ENCODE data around the gene SSB. TPM values are rescaled to one million over a fixed set of nuclear protein-coding genes. Genes with fewer than 3 reads are reported as not detected.

Gene SSB
- total and polyA plus RNA-seq, 2 of the 4 experiments (the other 2 are of a cell fraction), result 41.2 to 75.5 TPM

- H3K27me3 ChIP-seq (ENCODE audit: control insufficient read depth, insufficient read depth, low read length), result no peaks in the 10 kb centered on the region
- H2BK20ac ChIP-seq (ENCODE audit: low read depth, low read length), result no peak overlapping the region
- no peak overlapping the region for H3K14ac ChIP-seq (replicated peaks; ENCODE audit: low read depth, low read length)
- no peak overlapping the region for H3K4me2 ChIP-seq (ENCODE audit: low read depth, low read length)
- H3K9me1 ChIP-seq (ENCODE audit: insufficient read depth, low read length), result no peaks in the 10 kb centered on the region; the same call in 1 of the 2 replicates
- DNase-seq (no peak), ATAC-seq (ENCODE audit: low read depth) (no peak)
- H2AK5ac ChIP-seq (ENCODE audit: low read depth, low read length), result no peak overlapping the region
- H3K79me1 ChIP-seq (ENCODE audit: low read depth in 1 of 2, low read length in 2 of 2), result no peaks in the 10 kb centered on the region
- no peaks in the 10 kb centered on the region for H3K9me3 ChIP-seq (ENCODE audit: control insufficient read depth, insufficient read depth, low read length)
- no peak overlapping the region for H3K27ac ChIP-seq (ENCODE audit: insufficient read depth, low read length)
- H2BK120ac ChIP-seq (ENCODE audit: low read depth, low read length), result no peak overlapping the region
- H2AK9ac ChIP-seq (replicated peaks; ENCODE audit: low read depth, low read length, poor library complexity), result no peak overlapping the region
- TF ChIP-seq NFE2L2 (IDR thresholded peaks at IDR 0.05; ENCODE audit: low read depth, low read length) (no peak), RFX5 (IDR thresholded peaks at IDR 0.05; ENCODE audit: low read depth, low read length) (no peak), CTCF (conservative IDR thresholded peaks at IDR 0.05; ENCODE audit: low read depth, low read length) (no peak), MXI1 (IDR thresholded peaks at IDR 0.05; ENCODE audit: borderline replicate concordance, low read depth, low read length) (no peak), CEBPB (IDR thresholded peaks at IDR 0.05; ENCODE audit: low read depth, low read length) (no peak), RAD21 (IDR thresholded peaks at IDR 0.05; ENCODE audit: low read length) (no peak), RCOR1 (IDR thresholded peaks at IDR 0.05; ENCODE audit: insufficient replicate concordance, low read length) (no peak), SMC3 (IDR thresholded peaks at IDR 0.05; ENCODE audit: low read depth, low read length) (no peak), ELK1 (IDR thresholded peaks at IDR 0.05; ENCODE audit: borderline replicate concordance, low read depth, low read length) (no peak), USF2 (IDR thresholded peaks at IDR 0.05; ENCODE audit: low read depth, low read length) (no peak), FOS (IDR thresholded peaks at IDR 0.05; ENCODE audit: low read depth, low read length) (no peak), BHLHE40 (IDR thresholded peaks at IDR 0.05; ENCODE audit: low read depth, low read length) (no peak), MAFK (IDR thresholded peaks at IDR 0.05; ENCODE audit: low read depth, low read length) (no peak), MAZ (IDR thresholded peaks at IDR 0.05; ENCODE audit: borderline replicate concordance, low read depth, low read length) (no peak), CHD1 (IDR thresholded peaks at IDR 0.05; ENCODE audit: low read depth, low read length) (no peak), POLR2A (IDR thresholded peaks at IDR 0.05; ENCODE audit: low read depth, low read length) (no peak)
- H4K8ac ChIP-seq (ENCODE audit: low read depth in 2 of 2, low read length in 2 of 2), result no peak overlapping the region
- ChIA-PET POLR2A (ENCODE audit: unreplicated experiment) (no interaction called here), CTCF (no interaction called here)
- H3K4me3 ChIP-seq (ENCODE audit: insufficient read depth, low read depth, low read length), result no peak overlapping the region
- dilution Hi-C loops (cut with HindIII; ENCODE audit: low sequenced_read_pairs, unreplicated experiment), result no loop called here
- WGBS, 2 experiments (ENCODE audit: extremely low coverage in 2 of 2, insufficient read length in 1 of 2), result 100% methylated on average over 1 of the region's 4 CpGs; no CpG with 5 or more reads in 1 of the 2 experiments
- H3K18ac ChIP-seq (ENCODE audit: low read depth, low read length), result no peak overlapping the region
- intact Hi-C loops (cut with micrococcal nuclease), result no loop called here
- H2BK5ac ChIP-seq (ENCODE audit: low read depth, low read length, poor library complexity, severe bottlenecking), result no peak overlapping the region
- H4K20me1 ChIP-seq (ENCODE audit: insufficient read depth, low read length), result no peaks in the 10 kb centered on the region
- no peak overlapping the region for H3K56ac ChIP-seq (ENCODE audit: extremely low read depth, insufficient read depth, low read length)
- no peak overlapping the region for H3K4ac ChIP-seq (ENCODE audit: low read depth, low read length)
- BruUV-seq (replicated peaks), result no TSS peak
- H3K4me1 ChIP-seq (ENCODE audit: control insufficient read depth, insufficient read depth, low read length), result no peaks in the 10 kb centered on the region
- H4K91ac ChIP-seq (ENCODE audit: insufficient read depth, low read depth, low read length), result no peak overlapping the region
- H2AFZ ChIP-seq (replicated peaks; ENCODE audit: low read length, poor library complexity), result no peak overlapping the region
- H3K9ac ChIP-seq (ENCODE audit: low read depth, low read length), result no peak overlapping the region
- H4K5ac ChIP-seq (ENCODE audit: low read depth, low read length), result no peak overlapping the region
- no peak overlapping the region for H3K23ac ChIP-seq (ENCODE audit: low read depth, low read length)
- in situ Hi-C loops (cut with MboI; ENCODE audit: low sequenced_read_pairs), result no loop called here
- no peak overlapping the region for H2BK15ac ChIP-seq (ENCODE audit: low read depth, low read length)
- H3K36me3 ChIP-seq (ENCODE audit: control insufficient read depth, insufficient read depth, low read length), result no peaks in the 10 kb centered on the region
These were observed 42.3 kb upstream of the SSB start for GRCh38 chr2:169756342-169756741.

Measured in IMR-90 (cell line).